SK-N-SH (cell line): ENCODE measurements around the gene EFCAB13. TPM values are rescaled to one million over a fixed set of nuclear protein-coding genes. Genes with fewer than 3 reads are reported as not detected.
"Not testable (repeated sequence)": the region's sequence is repeated elsewhere in the genome, so short reads cannot be mapped to it uniquely, and the experiment has no call there.

Source experiments
- CTCF ChIA-PET: fragments of 300-600, 350-600 bp; formaldehyde crosslinking; extraction: SDS; loops from one replicate; lab custom pipeline; 2021; lab: Yijun Ruan, JAX
- POLR2A ChIA-PET: fragments of 350-600 bp; sonication (Branson Sonifier 250); formaldehyde crosslinking; extraction: SDS; loops from one replicate; lab custom pipeline; 2020; ENCODE audit warnings: antibody characterized with exemption, inconsistent platforms; lab: Yijun Ruan, JAX
- DNase-seq: peaks from one replicate; pipeline ENCODE4 v3.0.0; 2012
- H2AFZ ChIP-seq: fragments of 200-600 bp; sonication (generic); 2 replicates; pipeline ENCODE4 v1.8.1; 2016; ENCODE audit warnings: antibody characterized with exemption, mild to moderate bottlenecking, low read depth
- H3F3A ChIP-seq: fragments of 200-600 bp; sonication (generic); replicated peaks from 2 replicates; pipeline ENCODE3; 2016; ENCODE audit warnings: antibody characterized with exemption, mild to moderate bottlenecking; ENCODE audit not compliant: insufficient read depth
- H3K27ac ChIP-seq, 2 experiments: fragments of 200-500 bp in 1 of 2; fragments of 200-600 bp in 1 of 2; sonication (Bioruptor generic) in 1 of 2; sonication (generic), shearing (Covaris generic) in 1 of 2; 2 replicates each; pipeline versions ENCODE4 v1.5.1 to v1.6.1; 2014 to 2016; ENCODE audit warnings: low read depth in 2 of 2, inconsistent platforms in 1 of 2, low read length in 1 of 2, mild to moderate bottlenecking in 1 of 2, mixed read lengths in 1 of 2
- H3K27me3 ChIP-seq: fragments of 200-600 bp; sonication (generic), shearing (Covaris generic); 2 replicates; pipeline ENCODE4 v1.6.1; 2016; ENCODE audit warnings: mixed run types; ENCODE audit not compliant: insufficient read depth
- H3K36me3 ChIP-seq, 2 experiments: fragments of 200-500 bp in 1 of 2; fragments of 200-600 bp in 1 of 2; sonication (Bioruptor generic) in 1 of 2; sonication (generic) in 1 of 2; replicated peaks in 1 of 2; 2 replicates each; pipeline versions ENCODE3 to v1.5.1; 2014 to 2016; ENCODE audit warnings: low read length in 1 of 2, mild to moderate bottlenecking in 1 of 2; ENCODE audit not compliant: insufficient read depth in 2 of 2, control insufficient read depth in 1 of 2
- H3K4me1 ChIP-seq, 2 experiments: fragments of 200-500 bp in 1 of 2; fragments of 200-600 bp in 1 of 2; sonication (Bioruptor generic) in 1 of 2; sonication (generic), shearing (Covaris generic) in 1 of 2; 2 replicates each; pipeline versions ENCODE4 v1.5.1 to v1.6.1; 2014 to 2016; ENCODE audit warnings: low read depth in 1 of 2, low read length in 1 of 2, mixed run types in 1 of 2; ENCODE audit not compliant: insufficient read depth in 2 of 2, control insufficient read depth in 1 of 2
- H3K4me2 ChIP-seq: fragments of 200-600 bp; sonication (generic), shearing (Covaris generic); 2 replicates; pipeline ENCODE4 v1.6.1; 2017; ENCODE audit warnings: mixed run types
- H3K4me3 ChIP-seq, 2 experiments: fragments of 200-500 bp in 1 of 2; fragments of 200-600 bp in 1 of 2; sonication (Bioruptor generic) in 1 of 2; sonication (generic), shearing (Covaris generic) in 1 of 2; 2 replicates each; pipeline versions ENCODE4 v1.5.1 to v1.8.1; 2014 to 2016; ENCODE audit warnings: low read depth in 2 of 2, inconsistent platforms in 1 of 2, low read length in 1 of 2, mild to moderate bottlenecking in 1 of 2, mixed read lengths in 1 of 2, moderate library complexity in 1 of 2
- H3K79me2 ChIP-seq: fragments of 200-600 bp; sonication (generic); 2 replicates; pipeline ENCODE4 v1.8.1; 2017; ENCODE audit warnings: mild to moderate bottlenecking; ENCODE audit not compliant: insufficient read depth
- H3K9ac ChIP-seq: fragments of 200-600 bp; sonication (generic); 2 replicates; pipeline ENCODE4 v1.6.1; 2017; ENCODE audit warnings: mixed run types
- H3K9me2 ChIP-seq: fragments of 200-600 bp; sonication (generic); 2 replicates; pipeline ENCODE4 v1.6.1; 2017; ENCODE audit warnings: mixed run types
- H3K9me3 ChIP-seq: fragments of 200-600 bp; sonication (generic); 2 replicates; pipeline ENCODE4 v1.6.1; 2017; ENCODE audit warnings: mixed run types, mild to moderate bottlenecking, moderate library complexity
- H4K20me1 ChIP-seq: fragments of 200-600 bp; sonication (generic); 2 replicates; pipeline ENCODE4 v1.6.1; 2017; ENCODE audit warnings: mild to moderate bottlenecking, mixed run types; ENCODE audit not compliant: insufficient read depth
- EZH2phosphoT487 ChIP-seq: fragments of 200-600 bp; sonication (generic); IDR thresholded peaks from 2 replicates; pipeline ENCODE4 v1.6.1; 2017; ENCODE audit warnings: low read depth, mixed run types, mild to moderate bottlenecking, antibody characterized with exemption, moderate library complexity, borderline replicate concordance
- GABPA ChIP-seq: IDR thresholded peaks from 2 replicates; pipeline ENCODE4 v1.4.0; 2012; ENCODE audit warnings: low read depth, mild to moderate bottlenecking
- NRF1 ChIP-seq: IDR thresholded peaks from 2 replicates; pipeline ENCODE4 v1.6.1; 2012; ENCODE audit warnings: low read depth, mild to moderate bottlenecking, low read length
- RFX5 ChIP-seq: IDR thresholded peaks from 2 replicates; pipeline ENCODE4 v1.6.1; 2012; ENCODE audit warnings: mild to moderate bottlenecking, improper control_type of control experiment, low read length
- ZBTB33 ChIP-seq: IDR thresholded peaks from 2 replicates; pipeline ENCODE4 v1.4.0; 2012; ENCODE audit warnings: low read depth, borderline replicate concordance
- WGBS: methylation state at CpG from one replicate; pipeline ENCODE4 v1.1.6; 2017; ENCODE audit warnings: low lambda C conversion rate; 5-methylcytosine and 5-hydroxymethylcytosine counted together
- polyA plus RNA-seq, 3 experiments: library from polyadenylated mRNA; depleted of rRNA; stranded (reverse); fragments of >200 nt; gene quantifications; 2 replicates each; pipeline ENCODE4 v1.2.3, GENCODE V29; 2012
- TF ChIP-seq, protein P1 (sequence below): IDR thresholded peaks from 2 replicates; pipeline ENCODE4 v1.4.0; 2012; ENCODE audit warnings: low read depth

EFCAB13 gene
- polyA plus RNA-seq, 1 of the 3 experiments (the other 2 are of a cell fraction), result 0.16 TPM

DNA sequence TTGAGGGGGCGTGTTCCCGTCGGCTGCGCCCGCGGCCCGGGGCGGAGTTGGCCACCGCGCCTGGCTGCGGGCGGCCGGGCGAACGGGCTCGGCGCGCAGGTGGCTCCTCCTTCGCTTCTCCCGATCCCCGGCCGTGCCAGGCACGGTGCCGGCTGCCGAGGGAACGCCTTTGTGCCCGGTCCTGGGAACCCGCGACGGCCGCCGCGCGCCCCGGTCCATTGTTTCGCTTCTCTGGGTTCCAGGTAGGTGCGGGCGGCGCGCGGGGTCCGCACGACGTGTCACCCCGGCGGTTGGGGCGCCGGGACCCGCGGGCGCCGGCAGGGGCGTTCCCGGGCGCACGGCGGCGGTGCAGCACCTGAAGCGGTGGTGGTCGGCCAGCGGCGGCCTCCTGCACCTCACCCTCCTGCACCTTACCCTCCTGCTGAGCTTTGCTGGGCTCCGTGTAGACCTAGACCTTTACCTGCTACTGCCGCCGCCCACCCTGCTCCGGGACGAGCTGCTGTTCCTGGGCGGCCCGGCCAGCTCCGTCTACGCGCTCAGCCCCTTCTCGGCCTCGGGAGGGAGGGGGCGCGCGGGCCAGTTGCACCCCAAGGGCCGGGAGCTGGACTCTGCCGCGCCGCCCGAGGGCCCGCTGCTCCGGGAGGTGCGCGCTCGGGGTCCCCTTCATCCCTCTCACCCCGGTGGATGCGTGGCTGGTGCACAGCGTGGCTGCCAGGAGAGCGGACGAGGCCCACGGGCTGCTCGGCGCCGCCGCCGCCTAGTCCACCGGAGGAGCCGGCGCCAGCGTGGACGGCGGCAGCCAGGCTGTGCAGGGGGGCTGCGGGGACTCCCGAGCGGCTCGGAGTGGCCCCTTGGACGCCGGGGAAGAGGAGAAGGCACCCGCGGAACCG, 99.9 kb downstream of the EFCAB13 start (continued):
- no peak for TF ChIP-seq NRF1
- TF ChIP-seq, protein P1, sequence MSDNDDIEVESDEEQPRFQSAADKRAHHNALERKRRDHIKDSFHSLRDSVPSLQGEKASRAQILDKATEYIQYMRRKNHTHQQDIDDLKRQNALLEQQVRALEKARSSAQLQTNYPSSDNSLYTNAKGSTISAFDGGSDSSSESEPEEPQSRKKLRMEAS, result no peak
- TF ChIP-seq GABPA, result no peak
- TF ChIP-seq RFX5, result no peak
- TF ChIP-seq EZH2phosphoT487, result no peak; the same call in 1 of the 2 replicates
- no peak for TF ChIP-seq ZBTB33

DNA sequence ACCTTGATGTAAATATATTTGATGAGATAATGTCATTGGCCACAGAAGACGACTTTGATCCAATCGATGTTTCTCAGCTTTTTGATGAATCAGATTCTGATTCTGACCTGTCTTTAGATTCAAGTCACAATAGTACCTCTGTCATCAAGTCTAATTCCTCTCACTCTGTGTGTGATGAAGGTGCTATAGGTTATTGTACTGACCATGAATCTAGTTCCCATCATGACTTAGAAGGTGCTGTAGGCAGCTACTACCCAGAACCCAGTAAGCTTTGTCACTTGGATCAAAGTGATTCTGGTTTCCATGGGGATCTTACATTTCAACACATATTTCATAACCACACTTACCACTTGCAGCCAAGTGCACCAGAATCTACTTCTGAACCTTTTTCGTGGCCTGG, 101.5 kb downstream of the EFCAB13 start:
- H3K4me2 ChIP-seq, CTCF ChIA-PET, DNase-seq, H2AFZ ChIP-seq, H3F3A ChIP-seq, H3K4me3 ChIP-seq, H3K4me1 ChIP-seq, H3K36me3 ChIP-seq, H3K27me3 ChIP-seq, H4K20me1 ChIP-seq, H3K9me3 ChIP-seq, H3K27ac ChIP-seq, H3K9me2 ChIP-seq, H3K9ac ChIP-seq, H3K79me2 ChIP-seq, POLR2A ChIA-PET: not testable (repeated sequence)
- 92% methylated on average over 3 of the region's 3 CpGs for WGBS

DNA sequence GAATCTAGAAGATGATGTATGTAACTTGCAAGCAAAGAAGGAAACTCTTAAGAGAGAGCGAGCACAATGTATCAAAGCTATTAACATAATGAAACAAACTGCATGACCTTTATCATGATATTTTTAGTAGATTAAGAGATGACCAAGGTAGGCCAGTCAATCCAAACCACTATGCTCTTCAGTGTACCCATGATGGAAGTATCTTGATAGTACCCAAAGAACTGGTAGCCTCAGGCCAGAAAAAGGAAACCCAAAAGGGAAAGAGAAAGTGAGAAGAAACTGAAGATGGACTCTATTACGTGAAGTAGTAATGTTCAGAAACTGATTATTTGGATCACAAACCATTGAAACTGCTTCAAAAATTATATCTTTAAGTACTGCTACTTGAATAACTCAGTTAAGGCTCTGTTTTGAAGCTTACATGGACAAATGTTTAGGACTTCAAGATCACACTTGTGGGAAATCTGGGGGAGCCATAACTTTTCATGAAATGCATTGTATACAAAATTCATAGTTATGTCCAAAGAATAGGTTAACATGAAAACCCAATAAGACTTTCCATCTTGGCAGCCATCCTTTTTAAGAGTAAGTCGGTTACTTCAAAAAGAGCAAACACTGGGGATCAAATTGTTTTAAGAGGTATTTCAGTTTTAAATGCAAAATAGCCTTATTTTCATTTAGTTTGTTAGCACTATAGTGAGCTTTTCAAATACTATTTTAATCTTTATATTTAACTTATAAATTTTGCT, 102.3 kb downstream of the EFCAB13 start:
- H3K36me3 ChIP-seq, H3K4me3 ChIP-seq, H3K9me2 ChIP-seq, H3K4me1 ChIP-seq, H3F3A ChIP-seq, H3K9ac ChIP-seq, H3K79me2 ChIP-seq, DNase-seq, H3K27ac ChIP-seq, CTCF ChIA-PET, H2AFZ ChIP-seq, H3K4me2 ChIP-seq, H3K27me3 ChIP-seq, H4K20me1 ChIP-seq, POLR2A ChIA-PET, H3K9me3 ChIP-seq: not testable (repeated sequence)
- WGBS, result 86% methylated on average over 3 of the region's 3 CpGs
